ENCODE results near the gene RHO. TPM values are rescaled to one million over a fixed set of nuclear protein-coding genes. Genes with fewer than 3 reads are reported as not detected.
"Not testable (repeated sequence)": the region's sequence is repeated elsewhere in the genome, so short reads cannot be mapped to it uniquely, and the experiment has no call there.

Gene RHO
- total and polyA plus RNA-seq, 2 experiments from 2014 or later = 0.19 TPM; not detected in 1

- H3K4me2 ChIP-seq = no peak overlapping the region
- 88% methylated on average over 8 of the region's 8 CpGs for WGBS (ENCODE audit: low lambda C conversion rate, missing lambda C conversion rate)
- no peaks in the 10 kb centered on the region for H3K79me2 ChIP-seq
- no peaks in the 10 kb centered on the region for H3K9me2 ChIP-seq (replicated peaks; ENCODE audit: insufficient read depth)
- H3K27me3 ChIP-seq = no peaks in the 10 kb centered on the region
- no peaks in the 10 kb centered on the region for H3K36me3 ChIP-seq (replicated peaks; ENCODE audit: insufficient read depth, low read depth)
- peaks cover 3% of the 10 kb centered on the region for H3K4me1 ChIP-seq (ENCODE audit: insufficient read depth)
- H3K4me3 ChIP-seq = no peak overlapping the region
- no peak overlapping the region for H3K27ac ChIP-seq
- TF ChIP-seq EZH2phosphoT487 (IDR thresholded peaks at IDR 0.05; ENCODE audit: low read depth, severe bottlenecking, unreplicated experiment) (no peak), EZH2 (IDR thresholded peaks at IDR 0.05; ENCODE audit: borderline replicate concordance) (no peak), CTCF (IDR thresholded peaks at IDR 0.05; ENCODE audit: poor library complexity) (no peak)
- H3K9me3 ChIP-seq (ENCODE audit: low read depth) = no peaks in the 10 kb centered on the region
- H4K20me1 ChIP-seq (ENCODE audit: insufficient read depth, poor library complexity, severe bottlenecking) = no peaks in the 10 kb centered on the region
- no peak for DNase-seq (ENCODE audit: low spot score)
- H2AFZ ChIP-seq = no peak overlapping the region
Observed at GRCh38 chr3:129483870-129484269, 44.6 kb upstream of the RHO start.

DNA sequence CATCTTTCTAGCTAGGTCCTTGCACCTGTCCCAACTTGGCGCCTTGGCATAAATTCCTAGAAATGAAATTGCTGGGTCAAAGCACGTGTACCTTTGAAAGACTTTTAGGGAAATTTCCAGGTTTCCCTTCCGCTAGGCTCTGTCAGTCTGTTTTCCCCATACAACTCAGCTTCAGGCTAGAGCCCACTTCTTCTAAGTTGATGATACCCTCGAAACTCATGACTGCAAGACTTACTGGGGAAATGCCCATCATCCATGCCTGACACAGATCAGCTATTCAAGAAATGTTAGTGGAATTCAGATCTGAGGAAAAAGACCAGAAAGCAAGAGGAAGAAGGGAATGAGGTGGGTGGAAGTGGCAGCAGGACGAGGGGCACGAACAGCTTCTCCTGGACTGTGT is 43.3 kb upstream of the RHO start:
- not testable (repeated sequence) for H3K4me1 ChIP-seq (ENCODE audit: insufficient read depth); H2AFZ ChIP-seq; H3K36me3 ChIP-seq (replicated peaks; ENCODE audit: insufficient read depth, low read depth); DNase-seq (ENCODE audit: low spot score); H3K79me2 ChIP-seq; H3K9me3 ChIP-seq (ENCODE audit: low read depth); H4K20me1 ChIP-seq (ENCODE audit: insufficient read depth, poor library complexity, severe bottlenecking); H3K4me2 ChIP-seq; H3K27ac ChIP-seq; H3K4me3 ChIP-seq; H3K27me3 ChIP-seq; H3K9me2 ChIP-seq (replicated peaks; ENCODE audit: insufficient read depth)
- 96% methylated on average over 6 of the region's 6 CpGs for WGBS (ENCODE audit: low lambda C conversion rate, missing lambda C conversion rate)

DNA sequence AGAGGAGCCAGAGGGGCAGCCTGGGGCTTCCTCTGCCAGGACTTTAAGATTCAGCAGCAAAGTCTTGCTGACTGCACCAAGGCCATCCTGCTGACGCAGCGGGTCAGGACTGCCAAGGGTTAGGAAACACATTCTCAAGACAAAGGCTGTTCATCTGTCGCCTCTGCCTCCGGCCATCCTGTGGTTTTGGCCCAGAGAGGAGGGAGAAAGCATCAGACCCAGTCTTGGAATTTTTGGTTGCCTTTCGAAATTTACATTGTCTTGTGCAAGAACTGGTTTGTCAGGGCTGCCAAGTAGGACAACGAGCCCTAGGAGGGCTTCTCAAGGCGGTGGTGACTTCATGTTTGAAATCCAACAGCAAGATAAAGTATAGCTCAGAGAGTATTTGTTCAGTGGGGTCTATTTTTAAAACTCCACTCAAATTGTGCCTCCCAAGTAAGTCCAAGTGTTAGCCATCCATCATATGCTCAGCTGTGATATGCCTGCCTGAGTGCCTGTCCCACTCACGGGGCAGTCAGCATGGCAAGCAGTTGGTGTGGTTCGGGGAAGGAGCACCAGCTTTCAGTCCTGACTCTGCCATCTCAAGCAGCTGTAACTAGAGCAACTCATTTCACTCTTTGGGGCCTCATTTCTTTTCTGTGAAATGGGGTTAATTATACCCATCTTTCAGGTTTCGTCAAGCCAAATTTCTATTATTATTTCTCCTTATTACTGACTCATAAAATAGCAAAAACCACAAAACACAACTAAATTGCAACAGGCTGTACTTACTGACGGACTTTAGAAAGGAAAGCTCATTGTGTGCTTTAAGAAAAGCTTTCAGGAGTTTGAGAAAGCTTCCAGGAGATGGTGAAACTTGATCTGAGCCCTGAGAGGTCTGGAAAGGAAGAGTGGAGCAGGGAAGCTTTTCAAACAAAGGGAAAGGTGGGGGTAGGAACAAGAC is 42.4 kb upstream of the RHO start:
- Histone ChIP-seq H3K27ac (peak overlapping the region; percentile 71), H3K4me3 (no peak overlapping the region), H3K9me3 (ENCODE audit: low read depth) (no peaks in the 10 kb centered on the region), H4K20me1 (ENCODE audit: insufficient read depth, poor library complexity, severe bottlenecking) (no peaks in the 10 kb centered on the region), H3K79me2 (no peaks in the 10 kb centered on the region), H3K36me3 (replicated peaks; ENCODE audit: insufficient read depth, low read depth) (no peaks in the 10 kb centered on the region), H3K27me3 (no peaks in the 10 kb centered on the region), H3K4me1 (ENCODE audit: insufficient read depth) (peaks cover 2% of the 10 kb centered on the region), H3K4me2 (no peak overlapping the region), H3K9me2 (replicated peaks; ENCODE audit: insufficient read depth) (no peaks in the 10 kb centered on the region), H2AFZ (no peak overlapping the region)
- WGBS (ENCODE audit: low lambda C conversion rate, missing lambda C conversion rate) = 69% methylated on average over 11 of the region's 11 CpGs
- TF ChIP-seq EZH2 (IDR thresholded peaks at IDR 0.05; ENCODE audit: borderline replicate concordance) (no peak), CTCF (IDR thresholded peaks at IDR 0.05; ENCODE audit: poor library complexity) (no peak), EZH2phosphoT487 (IDR thresholded peaks at IDR 0.05; ENCODE audit: low read depth, severe bottlenecking, unreplicated experiment) (no peak)
- DNase-seq (ENCODE audit: low spot score) = no peak

- no peak for DNase-seq (ENCODE audit: low spot score)
- Histone ChIP-seq H3K79me2 (no peaks in the 10 kb centered on the region), H3K36me3 (replicated peaks; ENCODE audit: insufficient read depth, low read depth) (no peaks in the 10 kb centered on the region), H3K9me2 (replicated peaks; ENCODE audit: insufficient read depth) (no peaks in the 10 kb centered on the region), H3K9me3 (ENCODE audit: low read depth) (no peaks in the 10 kb centered on the region), H3K27me3 (no peaks in the 10 kb centered on the region), H4K20me1 (ENCODE audit: insufficient read depth, poor library complexity, severe bottlenecking) (no peaks in the 10 kb centered on the region), H3K4me1 (ENCODE audit: insufficient read depth) (no peaks in the 10 kb centered on the region), H3K4me3 (no peak overlapping the region), H2AFZ (no peak overlapping the region), H3K27ac (peak overlapping the region; percentile 71), H3K4me2 (no peak overlapping the region)
- 100% methylated on average over 2 of the region's 2 CpGs for WGBS (ENCODE audit: low lambda C conversion rate, missing lambda C conversion rate)
- TF ChIP-seq EZH2phosphoT487 (IDR thresholded peaks at IDR 0.05; ENCODE audit: low read depth, severe bottlenecking, unreplicated experiment) (no peak), EZH2 (IDR thresholded peaks at IDR 0.05; ENCODE audit: borderline replicate concordance) (no peak), CTCF (IDR thresholded peaks at IDR 0.05; ENCODE audit: poor library complexity) (no peak)
Observed at GRCh38 chr3:129486664-129487035, 41.8 kb upstream of the RHO start.
